OCI-LY7 (cell line): ENCODE data around the gene PPP1R36.

Experiments
- CTCF ChIP-seq: fragments of 200-600 bp; sonication (generic); conservative IDR thresholded peaks from 2 replicates; pipeline ENCODE4 v1.5.1; 2014; ENCODE audit warnings: mild to moderate bottlenecking, antibody characterized with exemption, low read length, moderate library complexity, mixed read lengths
- EZH2phosphoT487 ChIP-seq: fragments of 200-600 bp; sonication (generic); IDR thresholded peaks from 2 replicates; pipeline ENCODE4 v1.6.1; 2018; ENCODE audit warnings: low read depth, borderline replicate concordance, mild to moderate bottlenecking, mixed run types, antibody characterized with exemption, low read length, moderate library complexity, mixed read lengths

- TF ChIP-seq CTCF (no peak), EZH2phosphoT487 (no peak)
These were observed 24.8 kb downstream of the PPP1R36 start for GRCh38 chr14:64574371-64575107.
